ENCODE data around the gene TOB2.
"Not testable (repeated sequence)": the region's sequence is repeated elsewhere in the genome, so short reads cannot be mapped to it uniquely, and the experiment has no call there.

TOB2 gene

GRCh38 chr22:41425660-41426365, 20.8 kb downstream of the TOB2 start:
- DNase-seq = no peak

GRCh38 chr22:41418717-41419116, 27.9 kb downstream of the TOB2 start:
- no peak for DNase-seq

GRCh38 chr22:41417622-41418390, 28.8 kb downstream of the TOB2 start:
- no peak for DNase-seq

GRCh38 chr22:41415554-41415953, 31.0 kb downstream of the TOB2 start:
- no peak for DNase-seq

- DNase-seq = no peak
Observed at GRCh38 chr22:41411021-41411851, 35.4 kb downstream of the TOB2 start.

GRCh38 chr22:41410311-41410751, 36.3 kb downstream of the TOB2 start:
- DNase-seq = no peak

- DNase-seq = no peak
Observed at GRCh38 chr22:41408665-41409064, 37.9 kb downstream of the TOB2 start.

GRCh38 chr22:41407433-41407832, 39.2 kb downstream of the TOB2 start:
- no peak for DNase-seq

GRCh38 chr22:41406410-41406809, 40.2 kb downstream of the TOB2 start:
- no peak for DNase-seq

- DNase-seq = no peak
Observed at GRCh38 chr22:41405588-41405987, 41.0 kb downstream of the TOB2 start.

- peak; percentile 73 for DNase-seq
Observed at GRCh38 chr22:41403532-41404318, 42.9 kb downstream of the TOB2 start.

- not testable (repeated sequence) for DNase-seq
Observed at GRCh38 chr22:41402851-41403250, 43.8 kb downstream of the TOB2 start.

- no peak for DNase-seq
Observed at GRCh38 chr22:41401781-41402648, 44.6 kb downstream of the TOB2 start.

- no peak for DNase-seq
Observed at GRCh38 chr22:41398921-41399320, 47.7 kb downstream of the TOB2 start.

- no peak for DNase-seq
Observed at GRCh38 chr22:41397143-41397811, 49.3 kb downstream of the TOB2 start.

GRCh38 chr22:41395531-41396240, 50.9 kb downstream of the TOB2 start:
- DNase-seq = no peak

- DNase-seq = no peak
Observed at GRCh38 chr22:41394012-41394356, 52.6 kb downstream of the TOB2 start.

GRCh38 chr22:41387341-41387740, 59.3 kb downstream of the TOB2 start:
- DNase-seq = no peak

- no peak for DNase-seq
Observed at GRCh38 chr22:41384128-41384527, 62.5 kb downstream of the TOB2 start.
